HepG2 (cell line): ENCODE results near the gene TMEM258. TPM values are rescaled to one million over a fixed set of nuclear protein-coding genes. Genes with fewer than 3 reads are reported as not detected.

ENCODE experiments used
- ATAC-seq: fragments of 200-7000 bp; cut with Tn5 transposase; 3 replicates; pipeline ENCODE4 v1.9.1; 2020; ENCODE audit warnings: mild to moderate bottlenecking, moderate library complexity
- BruUV-seq: library from RNA; stranded (reverse); fragments of 400-500 nt; replicated peaks from 2 replicates; lab custom pipeline; 2021; lab: Mats Ljungman, UMichigan
- CTCF ChIA-PET: fragments of 300-600 bp; formaldehyde crosslinking; extraction: SDS; loops from one replicate; lab custom pipeline; 2021; ENCODE audit warnings: low total read pairs, inconsistent platforms, low intra/inter-chr PET ratio; lab: Yijun Ruan, JAX
- POLR2A ChIA-PET: fragments of 350-600 bp; sonication (Branson Sonifier 250); formaldehyde crosslinking; loops from one replicate; lab custom pipeline; 2020; ENCODE audit warnings: antibody characterized with exemption, inconsistent platforms; lab: Yijun Ruan, JAX
- DNase-seq: peaks from one replicate; pipeline ENCODE4 v3.0.0-alpha.2; 2015; ENCODE audit warnings: low spot score
- FAIRE-seq: peaks from 3 replicates; lab custom pipeline; 2011; peaks lifted over from hg19 to GRCh38; lab: Jason Lieb, UNC
- H2AFZ ChIP-seq: one replicate; pipeline ENCODE4 v1.6.1; 2011; ENCODE audit warnings: low read length, inconsistent platforms
- H3K27ac ChIP-seq: fragments of 300-600 bp; 3 replicates; pipeline ENCODE4 v1.8.0; 2011; ENCODE audit warnings: mixed run types, mild to moderate bottlenecking, mixed read lengths, low read length, inconsistent platforms; ENCODE audit not compliant: insufficient read depth; ENCODE audit errors: extremely low read length
- H3K27me3 ChIP-seq, 2 experiments: fragments of 200-600 bp in 1 of 2; 2 replicates in 1 of 2; 3 replicates in 1 of 2; pipeline versions ENCODE4 v1.6.0 to v1.8.0; 2011; ENCODE audit warnings: low read length in 2 of 2, mild to moderate bottlenecking in 2 of 2, moderate library complexity in 2 of 2, inconsistent platforms in 1 of 2; ENCODE audit not compliant: insufficient read depth in 2 of 2, control insufficient read depth in 1 of 2
- H3K36me3 ChIP-seq, 2 experiments: fragments of 200-600 bp in 1 of 2; replicated peaks in 1 of 2; 2 replicates in 1 of 2; 3 replicates in 1 of 2; pipeline versions ENCODE4 v1.5.1 to v1.8.0; 2011; ENCODE audit warnings: low read length in 2 of 2, inconsistent platforms in 1 of 2; ENCODE audit not compliant: insufficient read depth in 2 of 2, control insufficient read depth in 1 of 2
- H3K4me1 ChIP-seq: 2 replicates; pipeline ENCODE4 v1.5.1; 2012; ENCODE audit warnings: low read length, inconsistent platforms; ENCODE audit not compliant: insufficient read depth
- H3K4me2 ChIP-seq: 2 replicates; pipeline ENCODE4 v1.6.0; 2011; ENCODE audit warnings: low read depth, low read length, inconsistent platforms
- H3K4me3 ChIP-seq, 3 experiments: fragments of 200-600 bp in 1 of 3; sonication (generic), shearing (Covaris generic) in 1 of 3; replicated peaks in 1 of 3; 2 replicates each; pipeline ENCODE4 v1.5.1; 2011 to 2016; ENCODE audit warnings: low read length in 3 of 3, inconsistent platforms in 2 of 3, low read depth in 2 of 3, mild to moderate bottlenecking in 2 of 3, control low read depth in 1 of 3, mixed read lengths in 1 of 3; ENCODE audit not compliant: insufficient read depth in 1 of 3
- H3K79me2 ChIP-seq: one replicate; pipeline ENCODE4 v1.6.1; 2011; ENCODE audit warnings: low read length, inconsistent platforms; ENCODE audit not compliant: insufficient read depth
- H3K9ac ChIP-seq: 2 replicates; pipeline ENCODE4 v1.6.0; 2011; ENCODE audit warnings: mild to moderate bottlenecking, low read depth, low read length, inconsistent platforms; ENCODE audit not compliant: insufficient read depth
- H3K9me3 ChIP-seq: 2 replicates; pipeline ENCODE4 v1.5.1; 2012; ENCODE audit warnings: mild to moderate bottlenecking, low read length
- H4K20me1 ChIP-seq: 2 replicates; pipeline ENCODE4 v1.6.0; 2011; ENCODE audit warnings: inconsistent platforms, mild to moderate bottlenecking, low read length, moderate library complexity; ENCODE audit not compliant: insufficient read depth
- CENPT ChIP-seq: sonication (generic); formaldehyde crosslinking; IDR thresholded peaks from 2 replicates; pipeline ENCODE4 v1.8.0; 2022; ENCODE audit warnings: low read depth, mild to moderate bottlenecking, moderate library complexity, missing genetic modification reagents
- CREM ChIP-seq, 2 experiments: sonication (generic) in 1 of 2; formaldehyde crosslinking in 1 of 2; IDR thresholded peaks; 2 replicates each; pipeline versions ENCODE4 v1.4.0 to v1.6.1; 2016 to 2020; ENCODE audit warnings: antibody characterized with exemption in 1 of 2, mild to moderate bottlenecking in 1 of 2, missing genetic modification reagents in 1 of 2
- FOXO1 ChIP-seq: sonication (generic); formaldehyde crosslinking; IDR thresholded peaks from 2 replicates; pipeline ENCODE4 v1.4.0; 2020; ENCODE audit warnings: missing genetic modification reagents
- TMF1 ChIP-seq: sonication (generic); formaldehyde crosslinking; IDR thresholded peaks from 2 replicates; pipeline ENCODE4 v1.8.1; 2022; ENCODE audit warnings: low read depth, missing genetic modification reagents
- ZNF101 ChIP-seq: sonication (generic); formaldehyde crosslinking; IDR thresholded peaks from 2 replicates; pipeline ENCODE4 v1.4.0; 2020; ENCODE audit warnings: mild to moderate bottlenecking, low read depth, missing genetic modification reagents, borderline replicate concordance
- WGBS: methylation state at CpG from one replicate; pipeline ENCODE4 v1.1.6; 2017; ENCODE audit warnings: low lambda C conversion rate; 5-methylcytosine and 5-hydroxymethylcytosine counted together
- in situ Hi-C: cut with HindIII; loops from 2 replicates; pipeline ENCODE4 v1.10.0; 2017; ENCODE audit warnings: low pct_unique_long_range_greater_than_20kb; ENCODE audit not compliant: extremely low pct_ligation_motif_present
- intact Hi-C: fragments of 100-400 bp; cut with micrococcal nuclease; formaldehyde crosslinking; loops from one replicate; pipeline ENCODE4 v1.10.0; 2022; ENCODE audit not compliant: unreplicated experiment
- polyA plus RNA-seq, 8 experiments: library from polyadenylated mRNA; depleted of rRNA in 3 of 8; stranded (reverse) in 7 of 8; unstranded in 1 of 8; fragments of >200 nt; fragmentation: Illumina TruSeq in 4 of 8; extraction: Trizol in 4 of 8; gene quantifications; 2 replicates each; pipeline versions ENCODE4 v1.2.1 to v1.2.3, GENCODE V29; 2011 to 2016; ENCODE audit warnings: low read depth in 4 of 8, missing spikeins in 1 of 8, mixed read lengths in 1 of 8; ENCODE audit not compliant: insufficient read depth in 1 of 8
- total RNA-seq, 5 experiments: library from RNA; depleted of rRNA; stranded (reverse); fragments of >200 nt; fragmentation: Illumina TruSeq; extraction: Trizol; gene quantifications; 2 replicates each; pipeline ENCODE4 v1.2.3, GENCODE V29; 2016; ENCODE audit warnings: low read depth in 1 of 5
- TF ChIP-seq, protein P1 (sequence below): sonication (generic); formaldehyde crosslinking; IDR thresholded peaks from 2 replicates; pipeline ENCODE4 v1.4.0; 2020; ENCODE audit warnings: missing genetic modification reagents

TMEM258 gene
- total and polyA plus RNA-seq, 2 of the 13 experiments (the other 11 are each of a cell fraction or from before 2014, with no cell fraction given): 175 to 424 TPM

DNA sequence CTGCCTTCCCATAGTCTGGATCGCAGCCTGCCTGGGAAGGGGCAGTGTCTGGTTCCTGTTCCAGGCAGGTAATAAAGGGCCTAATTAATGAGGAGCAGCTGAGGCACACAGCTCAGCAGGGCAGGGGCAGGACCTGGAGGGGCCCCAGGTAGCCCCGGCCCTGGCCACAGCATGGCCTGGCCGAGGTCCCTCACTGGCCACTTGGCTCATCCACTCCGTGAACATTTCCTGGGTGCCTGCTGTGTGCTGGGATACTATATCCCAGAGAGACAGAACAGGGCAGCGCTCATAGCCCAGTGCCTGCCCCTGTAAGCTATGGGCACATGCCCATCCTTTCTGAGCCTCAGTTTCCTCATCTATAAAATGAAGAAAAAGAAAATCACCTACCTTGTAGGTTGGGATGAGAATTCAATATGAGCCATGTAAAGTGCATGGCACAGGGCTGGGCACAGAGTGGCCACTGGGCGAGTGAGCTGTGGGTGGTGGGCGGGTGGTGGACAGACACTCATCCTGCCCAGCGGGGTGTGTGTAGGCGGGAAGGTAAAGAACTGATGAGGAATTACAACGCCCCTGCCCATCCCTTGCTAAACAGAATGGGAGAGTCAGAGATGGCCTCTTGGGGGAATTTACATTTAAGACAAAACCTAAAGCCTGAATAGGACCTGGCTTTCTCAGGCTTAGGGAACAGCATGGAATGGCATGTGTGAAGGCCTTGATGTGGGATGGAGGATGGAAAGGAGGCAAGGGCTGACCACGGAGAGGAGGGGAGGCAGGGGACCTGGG, 30.8 kb downstream of the TMEM258 start:
- DNase-seq (no peak), ATAC-seq (no peak), FAIRE-seq (no peak)
- WGBS: 92% methylated on average over 10 of the region's 11 CpGs
- Histone ChIP-seq H2AFZ (no peak overlapping the region), H3K36me3 (no peaks in the 10 kb centered on the region; a peak in 1 of 5 replicates), H3K4me2 (no peak overlapping the region), H3K9me3 (no peaks in the 10 kb centered on the region), H3K79me2 (peaks cover 31% of the 10 kb centered on the region), H3K4me1 (peaks cover 49% of the 10 kb centered on the region), H3K4me3 (no peak overlapping the region), H4K20me1 (0 out of 2 replicates have a peak, but pooled peaks cover 2% of the 10 kb centered on the region), H3K9ac (no peak overlapping the region), H3K27ac (no peak overlapping the region), H3K27me3 (no peaks in the 10 kb centered on the region)
- intact Hi-C loops (no loop called here), in situ Hi-C loops (no loop called here)
- ChIA-PET POLR2A (no interaction called here), CTCF (no interaction called here)
- no TSS peak for BruUV-seq
- TF ChIP-seq, protein P1, sequence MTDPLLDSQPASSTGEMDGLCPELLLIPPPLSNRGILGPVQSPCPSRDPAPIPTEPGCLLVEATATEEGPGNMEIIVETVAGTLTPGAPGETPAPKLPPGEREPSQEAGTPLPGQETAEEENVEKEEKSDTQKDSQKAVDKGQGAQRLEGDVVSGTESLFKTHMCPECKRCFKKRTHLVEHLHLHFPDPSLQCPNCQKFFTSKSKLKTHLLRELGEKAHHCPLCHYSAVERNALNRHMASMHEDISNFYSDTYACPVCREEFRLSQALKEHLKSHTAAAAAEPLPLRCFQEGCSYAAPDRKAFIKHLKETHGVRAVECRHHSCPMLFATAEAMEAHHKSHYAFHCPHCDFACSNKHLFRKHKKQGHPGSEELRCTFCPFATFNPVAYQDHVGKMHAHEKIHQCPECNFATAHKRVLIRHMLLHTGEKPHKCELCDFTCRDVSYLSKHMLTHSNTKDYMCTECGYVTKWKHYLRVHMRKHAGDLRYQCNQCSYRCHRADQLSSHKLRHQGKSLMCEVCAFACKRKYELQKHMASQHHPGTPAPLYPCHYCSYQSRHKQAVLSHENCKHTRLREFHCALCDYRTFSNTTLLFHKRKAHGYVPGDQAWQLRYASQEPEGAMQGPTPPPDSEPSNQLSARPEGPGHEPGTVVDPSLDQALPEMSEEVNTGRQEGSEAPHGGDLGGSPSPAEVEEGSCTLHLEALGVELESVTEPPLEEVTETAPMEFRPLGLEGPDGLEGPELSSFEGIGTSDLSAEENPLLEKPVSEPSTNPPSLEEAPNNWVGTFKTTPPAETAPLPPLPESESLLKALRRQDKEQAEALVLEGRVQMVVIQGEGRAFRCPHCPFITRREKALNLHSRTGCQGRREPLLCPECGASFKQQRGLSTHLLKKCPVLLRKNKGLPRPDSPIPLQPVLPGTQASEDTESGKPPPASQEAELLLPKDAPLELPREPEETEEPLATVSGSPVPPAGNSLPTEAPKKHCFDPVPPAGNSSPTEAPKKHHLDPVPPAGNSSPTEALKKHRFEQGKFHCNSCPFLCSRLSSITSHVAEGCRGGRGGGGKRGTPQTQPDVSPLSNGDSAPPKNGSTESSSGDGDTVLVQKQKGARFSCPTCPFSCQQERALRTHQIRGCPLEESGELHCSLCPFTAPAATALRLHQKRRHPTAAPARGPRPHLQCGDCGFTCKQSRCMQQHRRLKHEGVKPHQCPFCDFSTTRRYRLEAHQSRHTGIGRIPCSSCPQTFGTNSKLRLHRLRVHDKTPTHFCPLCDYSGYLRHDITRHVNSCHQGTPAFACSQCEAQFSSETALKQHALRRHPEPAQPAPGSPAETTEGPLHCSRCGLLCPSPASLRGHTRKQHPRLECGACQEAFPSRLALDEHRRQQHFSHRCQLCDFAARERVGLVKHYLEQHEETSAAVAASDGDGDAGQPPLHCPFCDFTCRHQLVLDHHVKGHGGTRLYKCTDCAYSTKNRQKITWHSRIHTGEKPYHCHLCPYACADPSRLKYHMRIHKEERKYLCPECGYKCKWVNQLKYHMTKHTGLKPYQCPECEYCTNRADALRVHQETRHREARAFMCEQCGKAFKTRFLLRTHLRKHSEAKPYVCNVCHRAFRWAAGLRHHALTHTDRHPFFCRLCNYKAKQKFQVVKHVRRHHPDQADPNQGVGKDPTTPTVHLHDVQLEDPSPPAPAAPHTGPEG: no peak
- TF ChIP-seq CREM (IDR thresholded peaks at IDR 0.05): no peak
- TF ChIP-seq CREM (CRISPR knock-in tag; IDR thresholded peaks at IDR 0.05): no peak
- TF ChIP-seq FOXO1 (CRISPR knock-in tag): no peak
- no peak for TF ChIP-seq TMF1
- no peak for TF ChIP-seq CENPT (CRISPR knock-in tag)
- TF ChIP-seq ZNF101 (CRISPR knock-in tag): no peak
